H1 (cell line): Measurements from ENCODE around the gene CD53. TPM values are rescaled to one million over a fixed set of nuclear protein-coding genes. Genes with fewer than 3 reads are reported as not detected.

Source experiments
- CTCF ChIA-PET: fragments of 300-600 bp; sonication (Branson Sonifier 250); formaldehyde crosslinking; loops from one replicate; lab custom pipeline; 2021; ENCODE audit not compliant: partially characterized antibody; lab: Charles Lee
- POLR2A ChIA-PET: fragments of 300-600 bp; sonication (Branson Sonifier 250); formaldehyde crosslinking; loops from one replicate; lab custom pipeline; 2021; ENCODE audit warnings: inconsistent platforms; ENCODE audit not compliant: partially characterized antibody; lab: Charles Lee
- DNase-seq, 2 experiments: peaks; one replicate each; pipeline versions ENCODE4 v3.0.0 to v3.0.0-alpha.2; 2010 to 2022; ENCODE audit warnings: low spot score in 2 of 2, low read depth in 1 of 2, mixed read lengths in 1 of 2
- FAIRE-seq: peaks from 2 replicates; lab custom pipeline; 2011; peaks lifted over from hg19 to GRCh38; lab: Jason Lieb, UNC
- H2AFZ ChIP-seq: 2 replicates; pipeline ENCODE4 v1.8.1; 2012; ENCODE audit warnings: low read length, inconsistent platforms
- H2AK5ac ChIP-seq: 2 replicates; pipeline ENCODE4 v1.6.1; 2013; ENCODE audit warnings: low read depth, low read length
- H2BK120ac ChIP-seq: replicated peaks from 2 replicates; pipeline ENCODE3; 2013; ENCODE audit warnings: low read depth, low read length, inconsistent platforms
- H2BK12ac ChIP-seq: 2 replicates; pipeline ENCODE4 v1.6.1; 2013; ENCODE audit warnings: low read depth, low read length
- H2BK15ac ChIP-seq: 2 replicates; pipeline ENCODE4 v1.6.1; 2013; ENCODE audit warnings: low read length
- H2BK20ac ChIP-seq: 2 replicates; pipeline ENCODE4 v1.6.1; 2013; ENCODE audit warnings: low read length
- H2BK5ac ChIP-seq: 2 replicates; pipeline ENCODE4 v1.6.1; 2013; ENCODE audit warnings: low read depth, low read length
- H3K14ac ChIP-seq: 2 replicates; pipeline ENCODE4 v1.6.1; 2013; ENCODE audit warnings: inconsistent platforms; ENCODE audit not compliant: insufficient read length
- H3K18ac ChIP-seq: 2 replicates; pipeline ENCODE4 v1.6.1; 2013; ENCODE audit warnings: low read length; ENCODE audit errors: extremely low read depth
- H3K23ac ChIP-seq: 2 replicates; pipeline ENCODE4 v1.6.1; 2013; ENCODE audit warnings: inconsistent platforms; ENCODE audit not compliant: insufficient read length
- H3K23me2 ChIP-seq: 2 replicates; pipeline ENCODE4 v1.6.1; 2013; ENCODE audit warnings: low read depth, low read length
- H3K27ac ChIP-seq: 2 replicates; pipeline ENCODE4 v1.6.1; 2011; ENCODE audit warnings: low read depth, low read length, inconsistent platforms
- H3K27me3 ChIP-seq, 4 experiments: replicated peaks in 1 of 4; 1 replicate in 1 of 4; 2 replicates in 3 of 4; pipeline versions ENCODE4 v1.6.1 to v1.8.1; 2011 to 2013; ENCODE audit warnings: low read length in 3 of 4, mild to moderate bottlenecking in 3 of 4, inconsistent platforms in 2 of 4, mixed read lengths in 2 of 4, moderate library complexity in 1 of 4; ENCODE audit not compliant: control insufficient read depth in 3 of 4, insufficient read depth in 3 of 4; ENCODE audit errors: extremely low read depth in 1 of 4
- H3K36me3 ChIP-seq, 4 experiments: 2 replicates each; pipeline versions ENCODE4 v1.6.1 to v1.8.1; 2011 to 2013; ENCODE audit warnings: mild to moderate bottlenecking in 4 of 4, low read length in 3 of 4, moderate library complexity in 2 of 4, control low read depth in 1 of 4, inconsistent platforms in 1 of 4; ENCODE audit not compliant: insufficient read depth in 4 of 4, control insufficient read depth in 2 of 4
- H3K4ac ChIP-seq: replicated peaks from 2 replicates; pipeline ENCODE3; 2013; ENCODE audit warnings: low read length, low read depth, mixed read lengths, inconsistent platforms; ENCODE audit not compliant: insufficient read length
- H3K4me1 ChIP-seq, 4 experiments: replicated peaks in 1 of 4; 1 replicate in 1 of 4; 2 replicates in 3 of 4; pipeline versions ENCODE4 v1.6.1 to v1.8.1; 2011 to 2013; ENCODE audit warnings: low read length in 3 of 4, inconsistent platforms in 2 of 4, mixed read lengths in 1 of 4; ENCODE audit not compliant: insufficient read depth in 4 of 4, control insufficient read depth in 3 of 4
- H3K4me2 ChIP-seq, 2 experiments: 2 replicates each; pipeline versions ENCODE4 v1.6.1 to v1.8.1; 2011 to 2013; ENCODE audit warnings: low read depth in 2 of 2, low read length in 2 of 2, control low read depth in 1 of 2, inconsistent platforms in 1 of 2, mild to moderate bottlenecking in 1 of 2; ENCODE audit not compliant: insufficient read depth in 1 of 2
- H3K4me3 ChIP-seq, 4 experiments: fragments of 200-600, 300-600 bp in 1 of 4; sonication (generic), shearing (Covaris generic), sonication (Bioruptor Twin) in 1 of 4; 2 replicates each; pipeline versions ENCODE4 v1.5.1 to v1.8.1; 2011 to 2016; ENCODE audit warnings: low read length in 4 of 4, low read depth in 3 of 4, control low read depth in 2 of 4, inconsistent platforms in 2 of 4, mild to moderate bottlenecking in 2 of 4, mixed read lengths in 1 of 4, moderate library complexity in 1 of 4; ENCODE audit not compliant: insufficient read depth in 2 of 4; ENCODE audit errors: extremely low read depth in 1 of 4
- H3K56ac ChIP-seq: replicated peaks from 2 replicates; pipeline ENCODE3; 2013; ENCODE audit warnings: low read depth, mild to moderate bottlenecking, mixed read lengths, low read length, inconsistent platforms; ENCODE audit not compliant: insufficient read length
- H3K79me1 ChIP-seq: 2 replicates; pipeline ENCODE4 v1.6.1; 2013; ENCODE audit warnings: low read depth, low read length, control low read depth
- H3K79me2 ChIP-seq, 2 experiments: 2 replicates each; pipeline versions ENCODE4 v1.6.1 to v1.8.1; 2012 to 2013; ENCODE audit warnings: low read length in 2 of 2, mild to moderate bottlenecking in 2 of 2, inconsistent platforms in 1 of 2; ENCODE audit not compliant: insufficient read depth in 2 of 2, control insufficient read depth in 1 of 2
- H3K9ac ChIP-seq, 4 experiments: replicated peaks in 1 of 4; 1 replicate in 1 of 4; 2 replicates in 3 of 4; pipeline versions ENCODE4 v1.6.1 to v1.8.1; 2011 to 2013; ENCODE audit warnings: low read depth in 3 of 4, low read length in 3 of 4, control low read depth in 2 of 4, mild to moderate bottlenecking in 2 of 4, moderate library complexity in 2 of 4, inconsistent platforms in 1 of 4; ENCODE audit errors: extremely low read depth in 1 of 4
- H3K9me3 ChIP-seq, 2 experiments: 2 replicates each; pipeline versions ENCODE4 v1.6.1 to v1.8.1; 2012 to 2013; ENCODE audit warnings: mild to moderate bottlenecking in 2 of 2, moderate library complexity in 2 of 2, control low read depth in 1 of 2, inconsistent platforms in 1 of 2, low read depth in 1 of 2, low read length in 1 of 2, mixed read lengths in 1 of 2; ENCODE audit not compliant: insufficient read depth in 2 of 2
- H4K20me1 ChIP-seq, 2 experiments: replicated peaks in 1 of 2; 2 replicates each; pipeline versions ENCODE3 to v1.8.1; 2011 to 2013; ENCODE audit warnings: inconsistent platforms in 2 of 2, low read length in 2 of 2, mild to moderate bottlenecking in 1 of 2; ENCODE audit not compliant: insufficient read depth in 2 of 2, control insufficient read depth in 1 of 2
- H4K5ac ChIP-seq: 2 replicates; pipeline ENCODE4 v1.6.1; 2013; ENCODE audit warnings: low read length, low read depth, mixed read lengths, inconsistent platforms; ENCODE audit not compliant: insufficient read length
- H4K8ac ChIP-seq: 2 replicates; pipeline ENCODE4 v1.8.0; 2013; ENCODE audit warnings: mild to moderate bottlenecking, moderate library complexity, low read length, inconsistent platforms; ENCODE audit not compliant: insufficient read depth; ENCODE audit errors: extremely low read depth
- H4K91ac ChIP-seq: replicated peaks from 2 replicates; pipeline ENCODE3; 2013; ENCODE audit warnings: low read length, mixed read lengths, inconsistent platforms; ENCODE audit not compliant: insufficient read length
- ATF2 ChIP-seq: IDR thresholded peaks from 2 replicates; pipeline ENCODE4 v1.6.1; 2012; ENCODE audit warnings: low read length, inconsistent platforms
- CEBPB ChIP-seq: IDR thresholded peaks from 2 replicates; pipeline ENCODE4 v1.6.1; 2012; ENCODE audit warnings: low read depth, low read length
- CHD2 ChIP-seq: IDR thresholded peaks from 2 replicates; pipeline ENCODE4 v1.6.1; 2012; ENCODE audit warnings: low read length, improper control_type of control experiment
- CTCF ChIP-seq, 3 experiments: IDR thresholded peaks; 1 replicate in 2 of 3; 2 replicates in 1 of 3; pipeline versions ENCODE4 v1.5.1 to v1.6.1; 2011; ENCODE audit warnings: low read length in 3 of 3, mild to moderate bottlenecking in 3 of 3, inconsistent platforms in 2 of 3, low read depth in 1 of 3, moderate library complexity in 1 of 3; ENCODE audit not compliant: insufficient read depth in 1 of 3; ENCODE audit errors: control extremely low read depth in 1 of 3
- EZH2 ChIP-seq: fragments of 200-600 bp; sonication (generic); IDR thresholded peaks from 2 replicates; pipeline ENCODE4 v1.7.1; 2012; ENCODE audit warnings: low read depth, mild to moderate bottlenecking, moderate library complexity, low read length, inconsistent platforms; ENCODE audit not compliant: severe bottlenecking
- GTF2F1 ChIP-seq: IDR thresholded peaks from 2 replicates; pipeline ENCODE4 v1.6.1; 2012; ENCODE audit warnings: low read depth, low read length, improper control_type of control experiment, borderline replicate concordance
- SP2 ChIP-seq: IDR thresholded peaks from 2 replicates; pipeline ENCODE4 v1.6.1; 2012; ENCODE audit warnings: mild to moderate bottlenecking, low read length, inconsistent platforms
- SP4 ChIP-seq: IDR thresholded peaks from 2 replicates; pipeline ENCODE4 v1.6.1; 2012; ENCODE audit warnings: low read length, inconsistent platforms
- TAF7 ChIP-seq: optimal IDR thresholded peaks from 2 replicates; pipeline ENCODE3; 2011; ENCODE audit warnings: low read depth, mild to moderate bottlenecking, inconsistent platforms, low read length, moderate library complexity, borderline replicate concordance
- TBP ChIP-seq: IDR thresholded peaks from 2 replicates; pipeline ENCODE4 v1.6.1; 2011; ENCODE audit warnings: low read depth, low read length, improper control_type of control experiment
- TCF12 ChIP-seq: IDR thresholded peaks from 2 replicates; pipeline ENCODE4 v1.6.1; 2011; ENCODE audit warnings: low read depth, mild to moderate bottlenecking, low read length
- WGBS, 2 experiments: shearing (Covaris generic) in 1 of 2; methylation state at CpG; one replicate each; pipeline versions ENCODE4 v1.1.6 to v1.1.7; 2013 to 2015; ENCODE audit warnings: low lambda C conversion rate in 2 of 2, mixed read lengths in 2 of 2, inconsistent platforms in 1 of 2, low coverage in 1 of 2, missing lambda C conversion rate in 1 of 2; ENCODE audit not compliant: insufficient replicate concordance in 2 of 2, insufficient coverage in 1 of 2, insufficient read length in 1 of 2; ENCODE audit errors: extremely low coverage in 1 of 2, missing lambda C conversion rate in 1 of 2; 5-methylcytosine and 5-hydroxymethylcytosine counted together
- polyA plus RNA-seq, 7 experiments: library from polyadenylated mRNA; depleted of rRNA in 3 of 7; stranded (reverse) in 5 of 7; unstranded in 2 of 7; fragments of >200 nt in 5 of 7; fragments of 200-250 nt in 2 of 7; gene quantifications; 1 replicate in 5 of 7; 2 replicates in 1 of 7; 4 replicates in 1 of 7; pipeline versions ENCODE4 v1.2.1 to v1.2.3, GENCODE V29; 2011 to 2013; ENCODE audit warnings: missing spikeins in 2 of 7, mixed read lengths in 2 of 7
- total RNA-seq: library from RNA; stranded (reverse); fragmentation: NEBNext Ultra II Directional; extraction: Animal tissue kit (Norgen Biotek cat#: 25700); gene quantifications from 2 replicates; pipeline ENCODE4 v1.2.1, GENCODE V29; 2021

Gene CD53
- total and polyA plus RNA-seq, 2 of the 8 experiments (the other 6 are each of a cell fraction or from before 2014, with no cell fraction given): 0.56 to 1.0 TPM

GRCh38 chr1:110944806-110945205 is 71.9 kb downstream of the CD53 start:
- POLR2A ChIA-PET: no interaction called here
- TF ChIP-seq ATF2 (no peak), CEBPB (no peak), TAF7 (no peak), EZH2 (no peak), CTCF (IDR thresholded peaks at IDR 0.05; ENCODE audit: control extremely low read depth in 1 of 3, insufficient read depth in 1 of 3, low read depth in 1 of 3, low read length in 3 of 3) (no peak), TBP (no peak), CHD2 (no peak), TCF12 (no peak), GTF2F1 (no peak), SP2 (no peak), SP4 (no peak)

More at GRCh38 chr1:110944806-110945205, 71.9 kb downstream of the CD53 start:
- no peaks in the 10 kb centered on the region for H4K20me1 ChIP-seq
- H3K23ac ChIP-seq: no peak overlapping the region
- no peak overlapping the region for H4K5ac ChIP-seq
- H3K4ac ChIP-seq: no peak overlapping the region
- no peak overlapping the region for H3K56ac ChIP-seq
- H3K4me1 ChIP-seq: no peaks in the 10 kb centered on the region
- H2AK5ac ChIP-seq: no peak overlapping the region
- no peak overlapping the region for H2BK20ac ChIP-seq
- H3K9ac ChIP-seq: no peak overlapping the region
- H2AFZ ChIP-seq: no peak overlapping the region
- 63% methylated on average over 3 of the region's 3 CpGs; no CpG with 5 or more reads in 1 of the 2 experiments for WGBS, 2 experiments
- no peak overlapping the region for H2BK12ac ChIP-seq
- H3K79me2 ChIP-seq: no peaks in the 10 kb centered on the region
- FAIRE-seq (no peak), DNase-seq (no peak)
- H3K27me3 ChIP-seq: no peaks in the 10 kb centered on the region
- H3K4me3 ChIP-seq: no peak overlapping the region
- H3K9me3 ChIP-seq: peaks cover 0 to 4% of the 10 kb centered on the region in 2 experiments; a peak in 1 of 4 replicates
- no peak overlapping the region for H2BK5ac ChIP-seq
- CTCF ChIA-PET: no interaction called here
- H3K18ac ChIP-seq: no peak overlapping the region
- no peaks in the 10 kb centered on the region for H3K23me2 ChIP-seq
- no peak overlapping the region for H3K27ac ChIP-seq
- no peak overlapping the region for H2BK15ac ChIP-seq
- no peaks in the 10 kb centered on the region for H3K79me1 ChIP-seq
- H4K91ac ChIP-seq: no peak overlapping the region
- H2BK120ac ChIP-seq: no peak overlapping the region
- no peak overlapping the region for H3K14ac ChIP-seq
- no peak overlapping the region for H3K4me2 ChIP-seq
- peaks cover 0 to 13% (median 0%) of the 10 kb centered on the region in 4 experiments; a peak in 2 of 8 replicates for H3K36me3 ChIP-seq
- H4K8ac ChIP-seq: no peak overlapping the region
